Activated naive CD4-positive, alpha-beta T cell treated with anti-CD3 and anti-CD28 coated beads, Interleukin-2, amount 50 U/mL, for 24 hours (primary cell): Measurements from ENCODE around the gene CRABP2.
A peak's percentile ranks its signal among the peaks of the same experiment; 100 is the strongest.

Source experiments
- H3K27ac Mint-ChIP-seq: one replicate; pipeline ENCODE4 v1.8.0; 2021; ENCODE audit warnings: mild to moderate bottlenecking, mixed read lengths
- H3K27me3 Mint-ChIP-seq: one replicate; pipeline ENCODE4 v1.8.0; 2021; ENCODE audit warnings: mixed read lengths
- H3K36me3 Mint-ChIP-seq: one replicate; pipeline ENCODE4 v1.8.0; 2021; ENCODE audit warnings: mixed read lengths
- H3K4me1 Mint-ChIP-seq: one replicate; pipeline ENCODE4 v1.8.0; 2021; ENCODE audit warnings: mixed read lengths
- H3K4me3 Mint-ChIP-seq: one replicate; pipeline ENCODE4 v1.8.0; 2021; ENCODE audit warnings: mild to moderate bottlenecking, mixed read lengths
- H3K9me3 Mint-ChIP-seq: one replicate; pipeline ENCODE4 v1.8.0; 2021; ENCODE audit warnings: mixed read lengths

Gene CRABP2

GRCh38 chr1:156705321-156705917, at the start of gene CRABP2:
Gene CRABP2, minus strand, starts transcription at chr1:156705583. Its CDS starts 137 bp downstream, at chr1:156705446.
- H3K4me1 Mint-ChIP-seq: peaks cover 16% of the 10 kb centered on the region
- peak within 1 kb of the TSS; percentile 90 for H3K4me3 Mint-ChIP-seq
- peaks cover 3% of the 10 kb centered on the region for H3K27me3 Mint-ChIP-seq
- H3K36me3 Mint-ChIP-seq: no peaks in the 10 kb centered on the region
- peak within 1 kb of the TSS; percentile 90 for H3K27ac Mint-ChIP-seq
- H3K9me3 Mint-ChIP-seq: no peaks in the 10 kb centered on the region

GRCh38 chr1:156754219-156754618, 48.8 kb upstream of the CRABP2 start:
- Mint-ChIP-seq H3K4me1 (peaks cover 39% of the 10 kb centered on the region), H3K36me3 (no peaks in the 10 kb centered on the region), H3K27me3 (no peaks in the 10 kb centered on the region), H3K4me3 (no peak overlapping the region), H3K9me3 (no peaks in the 10 kb centered on the region), H3K27ac (no peak overlapping the region)

DNA sequence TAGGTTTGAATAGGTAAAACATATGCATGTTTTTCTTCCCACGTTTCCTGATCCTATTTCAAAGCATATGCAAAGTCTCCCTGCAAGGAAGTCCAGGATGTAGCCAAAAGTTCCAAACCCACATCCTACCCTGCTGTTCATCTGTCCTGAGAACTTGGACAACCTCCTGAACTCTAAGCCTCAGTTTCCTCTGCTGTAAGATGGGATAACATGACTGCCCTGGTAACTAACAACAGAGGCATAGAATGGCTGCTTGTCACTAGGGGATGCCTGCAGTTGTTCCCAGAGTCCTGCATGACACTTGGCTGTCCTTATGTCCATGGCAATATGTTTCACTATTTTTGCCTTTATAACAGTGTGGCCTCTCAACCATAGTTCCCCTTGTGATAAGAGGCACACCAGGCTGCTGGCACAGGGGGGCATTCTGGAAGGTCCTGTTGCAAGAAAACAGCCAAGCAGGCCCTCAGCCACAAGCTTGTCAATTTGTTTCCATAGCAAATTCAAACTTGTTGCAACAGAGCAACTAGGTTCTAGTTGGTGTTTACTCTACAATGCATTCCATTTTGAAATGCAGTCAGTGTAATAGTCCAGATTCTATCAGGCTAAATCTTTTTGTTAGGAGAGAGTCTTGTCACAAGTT, 47.6 kb upstream of the CRABP2 start:
- peak overlapping the region; percentile 93 for H3K4me3 Mint-ChIP-seq
- H3K4me1 Mint-ChIP-seq: peaks cover 45% of the 10 kb centered on the region
- H3K27me3 Mint-ChIP-seq: no peaks in the 10 kb centered on the region
- H3K9me3 Mint-ChIP-seq: no peaks in the 10 kb centered on the region
- peaks cover 4% of the 10 kb centered on the region for H3K36me3 Mint-ChIP-seq
- H3K27ac Mint-ChIP-seq: peak overlapping the region; percentile 38

GRCh38 chr1:156751757-156752481, 46.5 kb upstream of the CRABP2 start:
- Mint-ChIP-seq H3K27ac (peak overlapping the region; percentile 92), H3K9me3 (no peaks in the 10 kb centered on the region), H3K27me3 (no peaks in the 10 kb centered on the region), H3K4me3 (peak overlapping the region; percentile 93), H3K4me1 (peaks cover 53% of the 10 kb centered on the region), H3K36me3 (peaks cover 4% of the 10 kb centered on the region)

DNA sequence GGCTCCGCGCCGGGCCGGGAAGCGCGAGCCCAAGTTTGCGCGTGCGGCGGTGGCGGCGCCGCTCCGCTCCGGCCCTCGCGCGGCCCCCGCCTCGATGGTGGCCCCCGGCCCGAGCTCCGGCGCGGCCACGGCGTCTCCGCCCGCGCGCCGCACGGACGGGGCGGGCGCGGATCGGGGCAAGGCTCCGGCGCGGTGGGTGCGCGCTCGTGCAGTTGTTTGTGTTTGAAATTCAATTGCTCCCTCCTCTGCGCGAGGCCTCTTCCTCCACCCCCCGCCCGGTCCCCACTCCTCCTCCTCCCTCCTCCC, 46.0 kb upstream of the CRABP2 start, which contains the start of gene HDGF:
HDGF (minus strand) TSS at position 225 of the 306 bp plus-strand sequence. CDS start 246 bp downstream, outside the sequence.
- Mint-ChIP-seq H3K27ac (peak within 1 kb of the TSS; percentile 94), H3K4me3 (peak within 1 kb of the TSS; percentile 93), H3K36me3 (peaks cover 4% of the 10 kb centered on the region), H3K27me3 (no peaks in the 10 kb centered on the region), H3K4me1 (peaks cover 58% of the 10 kb centered on the region), H3K9me3 (no peaks in the 10 kb centered on the region)

- H3K4me3 Mint-ChIP-seq: peak overlapping the region; percentile 90
- peaks cover 5% of the 10 kb centered on the region for H3K36me3 Mint-ChIP-seq
- H3K27ac Mint-ChIP-seq: peak overlapping the region; percentile 94
- peaks cover 63% of the 10 kb centered on the region for H3K4me1 Mint-ChIP-seq
- no peaks in the 10 kb centered on the region for H3K27me3 Mint-ChIP-seq
- H3K9me3 Mint-ChIP-seq: no peaks in the 10 kb centered on the region
Measured at GRCh38 chr1:156750711-156751450, 45.5 kb upstream of the CRABP2 start.

GRCh38 chr1:156750191-156750672, 44.8 kb upstream of the CRABP2 start:
- peaks cover 64% of the 10 kb centered on the region for H3K4me1 Mint-ChIP-seq
- H3K27ac Mint-ChIP-seq: peak overlapping the region; percentile 94
- H3K4me3 Mint-ChIP-seq: peak overlapping the region; percentile 90
- no peaks in the 10 kb centered on the region for H3K27me3 Mint-ChIP-seq
- H3K9me3 Mint-ChIP-seq: no peaks in the 10 kb centered on the region
- H3K36me3 Mint-ChIP-seq: peaks cover 10% of the 10 kb centered on the region

GRCh38 chr1:156749419-156750118, 44.2 kb upstream of the CRABP2 start:
- Mint-ChIP-seq H3K9me3 (no peaks in the 10 kb centered on the region), H3K4me3 (peak overlapping the region; percentile 90), H3K36me3 (peaks cover 11% of the 10 kb centered on the region), H3K27ac (peak overlapping the region; percentile 94), H3K27me3 (no peaks in the 10 kb centered on the region), H3K4me1 (peaks cover 61% of the 10 kb centered on the region)

GRCh38 chr1:156748670-156749418, 43.5 kb upstream of the CRABP2 start:
- H3K9me3 Mint-ChIP-seq: no peaks in the 10 kb centered on the region
- H3K4me3 Mint-ChIP-seq: peak overlapping the region; percentile 90
- H3K27me3 Mint-ChIP-seq: no peaks in the 10 kb centered on the region
- peaks cover 12% of the 10 kb centered on the region for H3K36me3 Mint-ChIP-seq
- peak overlapping the region; percentile 94 for H3K27ac Mint-ChIP-seq
- H3K4me1 Mint-ChIP-seq: peaks cover 61% of the 10 kb centered on the region

DNA sequence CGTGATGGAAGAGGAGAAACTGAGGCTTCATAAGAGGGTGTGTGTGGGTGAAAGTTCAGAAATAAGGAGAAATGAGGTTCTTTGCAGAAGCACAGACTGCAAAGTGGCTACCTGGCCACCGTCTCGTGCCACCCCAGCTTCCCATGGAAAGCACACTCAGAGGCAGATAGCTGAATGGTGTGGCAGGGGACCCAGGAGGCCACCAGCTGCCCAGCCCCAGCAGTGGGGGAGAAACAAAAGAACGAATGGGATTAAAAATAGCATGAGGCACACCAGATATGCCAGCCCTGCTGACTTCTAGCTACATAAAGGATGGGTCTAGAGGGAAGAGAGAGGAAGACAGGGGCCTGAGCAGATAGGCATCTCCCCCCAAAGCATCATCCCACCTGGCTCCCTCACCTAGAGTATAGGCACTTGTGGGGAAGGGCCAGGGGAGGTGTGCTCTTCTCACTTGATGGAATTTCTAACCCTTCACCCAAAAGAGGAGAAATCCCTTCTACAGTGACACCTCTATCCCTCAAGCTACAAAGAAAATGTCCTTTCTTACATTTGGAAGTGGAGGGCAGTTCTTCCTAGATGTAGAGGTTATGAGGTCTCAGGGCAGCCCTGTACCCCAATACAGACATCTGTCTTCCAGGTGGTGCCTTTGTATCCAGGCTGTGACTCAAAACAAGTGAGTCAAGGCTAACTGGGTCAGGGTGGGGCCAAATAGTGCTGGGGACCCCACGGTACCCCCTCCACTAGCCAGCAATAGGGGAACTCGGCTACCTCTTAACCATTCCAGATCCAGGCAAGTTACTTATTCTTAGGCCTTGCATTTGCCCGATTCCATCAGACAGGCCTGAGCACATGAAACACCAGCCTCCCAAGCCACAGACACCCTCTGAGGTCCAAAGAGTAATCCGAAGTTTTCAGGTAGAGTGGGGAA, 42.6 kb upstream of the CRABP2 start:
- peaks cover 12% of the 10 kb centered on the region for H3K36me3 Mint-ChIP-seq
- no peaks in the 10 kb centered on the region for H3K9me3 Mint-ChIP-seq
- H3K27ac Mint-ChIP-seq: peak overlapping the region; percentile 94
- no peaks in the 10 kb centered on the region for H3K27me3 Mint-ChIP-seq
- peaks cover 54% of the 10 kb centered on the region for H3K4me1 Mint-ChIP-seq
- peak overlapping the region; percentile 90 for H3K4me3 Mint-ChIP-seq

DNA sequence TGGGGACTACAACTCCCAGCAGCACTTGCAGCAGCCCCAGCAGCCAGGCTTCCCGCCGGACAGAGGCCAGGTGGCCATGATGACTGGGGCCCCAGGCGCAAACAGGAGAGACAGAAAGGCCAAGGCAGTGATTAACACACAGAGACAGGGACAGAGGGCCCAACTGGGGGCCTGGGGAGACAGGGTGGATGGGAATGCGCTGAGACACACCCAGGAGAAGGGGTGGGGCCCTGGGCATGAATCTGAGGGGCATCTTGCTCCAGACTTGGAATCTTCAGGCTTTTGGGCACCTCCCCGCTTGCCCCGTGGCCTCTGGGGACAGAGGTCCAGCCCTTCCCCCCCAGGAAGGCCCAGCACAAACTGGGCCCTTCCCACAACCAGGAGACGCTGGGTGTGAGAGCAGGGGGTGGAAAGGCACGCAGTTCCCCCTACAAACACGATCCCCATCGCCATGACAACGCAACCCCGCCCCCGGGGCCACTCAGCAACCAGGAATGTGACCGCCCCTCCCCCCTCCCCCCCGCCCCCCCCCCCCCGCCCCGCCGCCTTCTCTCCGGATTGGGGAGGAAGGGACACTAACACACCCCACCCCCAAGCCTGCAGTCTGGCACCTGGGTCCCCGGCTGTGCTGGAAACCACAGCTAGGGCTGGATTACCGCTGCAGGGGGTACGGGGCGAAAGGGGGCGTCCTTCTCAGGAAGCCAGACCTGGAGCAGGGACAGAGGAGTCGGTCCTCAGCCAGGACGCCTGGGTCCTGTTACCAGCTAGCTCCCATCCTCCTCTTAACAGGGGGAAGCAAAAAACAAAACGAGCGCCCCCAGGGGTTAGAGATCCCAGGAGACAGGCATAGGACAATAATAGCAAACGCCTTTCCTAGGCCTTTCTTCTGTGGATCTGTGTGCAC, 41.6 kb upstream of the CRABP2 start:
- Mint-ChIP-seq H3K4me3 (peak overlapping the region; percentile 90), H3K36me3 (peaks cover 13% of the 10 kb centered on the region), H3K9me3 (no peaks in the 10 kb centered on the region), H3K27ac (peak overlapping the region; percentile 94), H3K4me1 (peaks cover 53% of the 10 kb centered on the region), H3K27me3 (no peaks in the 10 kb centered on the region)

- Mint-ChIP-seq H3K4me1 (peaks cover 59% of the 10 kb centered on the region), H3K36me3 (peaks cover 16% of the 10 kb centered on the region), H3K4me3 (peak overlapping the region; percentile 85), H3K27ac (peak overlapping the region; percentile 86), H3K27me3 (no peaks in the 10 kb centered on the region), H3K9me3 (no peaks in the 10 kb centered on the region)
Measured at GRCh38 chr1:156746406-156746727, 41.0 kb upstream of the CRABP2 start.

DNA sequence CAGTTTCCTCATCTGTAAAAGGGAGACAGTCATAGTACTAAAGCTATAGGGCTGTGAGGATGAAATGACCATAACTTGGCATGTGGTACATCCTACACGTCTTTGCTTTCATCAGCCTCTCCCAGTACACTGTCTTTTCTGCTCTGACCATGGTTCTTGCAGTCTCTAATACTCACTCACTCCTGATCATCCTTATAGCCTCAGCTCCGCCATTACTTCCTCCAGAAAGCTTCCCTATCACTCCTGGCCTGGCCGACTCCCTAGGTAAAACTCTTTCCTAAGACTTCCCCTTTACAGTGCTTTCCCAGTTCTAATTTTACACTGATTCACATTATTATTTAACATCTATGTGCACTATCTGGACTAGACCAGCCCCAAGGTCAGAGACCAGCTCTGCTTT, 40.5 kb upstream of the CRABP2 start:
- no peaks in the 10 kb centered on the region for H3K27me3 Mint-ChIP-seq
- peak overlapping the region; percentile 85 for H3K4me3 Mint-ChIP-seq
- no peaks in the 10 kb centered on the region for H3K9me3 Mint-ChIP-seq
- H3K4me1 Mint-ChIP-seq: peaks cover 62% of the 10 kb centered on the region
- H3K27ac Mint-ChIP-seq: peak overlapping the region; percentile 86
- H3K36me3 Mint-ChIP-seq: peaks cover 18% of the 10 kb centered on the region
